Measurements from ENCODE around the gene ABCD3. TPM values are rescaled to one million over a fixed set of nuclear protein-coding genes. Genes with fewer than 3 reads are reported as not detected.

ABCD3 gene
- total and polyA plus RNA-seq, 2 donors (not counting 1 experiment from before 2014, with no cell fraction given), result 26.4 to 34.0 TPM

DNA sequence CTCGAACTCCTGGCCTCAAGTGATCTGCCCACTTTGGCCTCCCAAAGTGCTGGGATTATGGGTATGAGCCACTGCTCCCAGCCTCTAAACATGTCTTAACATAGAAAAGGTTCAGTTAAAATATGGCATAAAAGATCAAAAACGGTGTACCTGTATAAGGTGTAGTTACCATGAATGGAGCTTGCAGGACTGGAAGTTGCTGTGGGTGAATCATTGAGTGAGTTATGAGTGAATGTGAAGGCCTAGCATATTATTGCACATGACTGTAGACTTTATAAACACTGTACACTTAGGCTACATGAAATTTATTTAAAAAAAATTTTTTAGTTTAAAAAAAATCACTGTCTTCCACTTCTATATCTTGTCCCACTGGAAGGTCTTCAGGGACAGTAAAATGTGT, 15.7 kb downstream of the ABCD3 start:
- Histone ChIP-seq H4K20me1 (ENCODE audit: control insufficient read depth, extremely low read depth, insufficient read depth, low read length) (no peaks in the 10 kb centered on the region), H3K4me3 (replicated peaks in 1 of 4; ENCODE audit: control extremely low read depth in 1 of 4, insufficient read depth in 1 of 4, low read depth in 3 of 4, low read length in 4 of 4) (no peak overlapping the region), H3K36me3 (ENCODE audit: control insufficient read depth, insufficient read depth, low read length) (no peaks in the 10 kb centered on the region), H3K9ac (ENCODE audit: insufficient read depth, low read length) (no peak overlapping the region), H3K79me2 (ENCODE audit: control insufficient read depth, insufficient read depth, low read length) (peaks cover 2% of the 10 kb centered on the region), H2AFZ (ENCODE audit: low read length) (no peak overlapping the region), H3K27ac (ENCODE audit: insufficient read depth, low read length) (no peak overlapping the region), H3K4me2 (ENCODE audit: extremely low read depth, insufficient read depth, low read length) (no peak overlapping the region), H3K9me3 (ENCODE audit: control insufficient read depth, insufficient read depth, low read depth, low read length) (no peaks in the 10 kb centered on the region), H3K27me3 (ENCODE audit: control insufficient read depth, insufficient read depth, low read length) (no peaks in the 10 kb centered on the region), H3K4me1 (ENCODE audit: control insufficient read depth, extremely low read depth, insufficient read depth, low read length) (no peaks in the 10 kb centered on the region)
- no peak for DNase-seq (ENCODE audit: low read depth in 2 of 2)
- TF ChIP-seq EZH2 (IDR thresholded peaks at IDR 0.05; ENCODE audit: low read length, missing control alignments), result no peak
- TF ChIP-seq, protein P1, sequence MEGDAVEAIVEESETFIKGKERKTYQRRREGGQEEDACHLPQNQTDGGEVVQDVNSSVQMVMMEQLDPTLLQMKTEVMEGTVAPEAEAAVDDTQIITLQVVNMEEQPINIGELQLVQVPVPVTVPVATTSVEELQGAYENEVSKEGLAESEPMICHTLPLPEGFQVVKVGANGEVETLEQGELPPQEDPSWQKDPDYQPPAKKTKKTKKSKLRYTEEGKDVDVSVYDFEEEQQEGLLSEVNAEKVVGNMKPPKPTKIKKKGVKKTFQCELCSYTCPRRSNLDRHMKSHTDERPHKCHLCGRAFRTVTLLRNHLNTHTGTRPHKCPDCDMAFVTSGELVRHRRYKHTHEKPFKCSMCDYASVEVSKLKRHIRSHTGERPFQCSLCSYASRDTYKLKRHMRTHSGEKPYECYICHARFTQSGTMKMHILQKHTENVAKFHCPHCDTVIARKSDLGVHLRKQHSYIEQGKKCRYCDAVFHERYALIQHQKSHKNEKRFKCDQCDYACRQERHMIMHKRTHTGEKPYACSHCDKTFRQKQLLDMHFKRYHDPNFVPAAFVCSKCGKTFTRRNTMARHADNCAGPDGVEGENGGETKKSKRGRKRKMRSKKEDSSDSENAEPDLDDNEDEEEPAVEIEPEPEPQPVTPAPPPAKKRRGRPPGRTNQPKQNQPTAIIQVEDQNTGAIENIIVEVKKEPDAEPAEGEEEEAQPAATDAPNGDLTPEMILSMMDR (conservative IDR thresholded peaks at IDR 0.05 in 1 of 2, IDR thresholded peaks at IDR 0.05 in 1 of 2; ENCODE audit: low read depth in 1 of 2, low read length in 2 of 2), result no peak

DNA sequence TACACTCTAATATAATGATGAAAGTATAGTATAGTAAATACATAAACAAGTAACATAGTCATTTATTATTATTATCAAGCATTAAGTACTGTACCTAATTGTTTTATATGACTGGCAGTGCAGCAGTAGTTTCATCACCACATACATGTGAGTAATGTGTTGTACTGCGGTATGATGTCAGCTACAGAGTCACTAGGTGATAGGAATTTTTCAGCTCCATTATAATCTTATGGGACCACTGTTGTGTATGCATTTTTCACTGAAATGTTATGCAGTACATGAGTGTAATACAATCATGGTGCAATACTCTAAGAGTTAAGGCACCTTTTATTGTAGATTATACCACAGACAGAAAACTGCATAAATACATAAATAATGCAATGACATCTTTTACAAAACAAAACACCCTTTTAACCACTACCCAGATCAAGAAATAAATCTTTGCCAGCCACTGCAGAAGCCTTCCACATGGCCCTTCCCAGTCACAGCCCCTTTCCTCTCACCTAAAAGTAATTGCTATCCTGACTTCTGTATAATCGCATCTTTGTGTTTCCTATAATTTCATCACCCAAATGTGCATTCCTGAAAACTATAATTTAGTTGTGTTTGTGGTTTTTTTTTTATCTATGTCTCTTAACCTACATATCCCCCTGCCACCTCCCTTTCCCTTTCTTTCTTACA, 16.3 kb downstream of the ABCD3 start:
- no peak overlapping the region for H2AFZ ChIP-seq (ENCODE audit: low read length)
- H3K9me3 ChIP-seq (ENCODE audit: control insufficient read depth, insufficient read depth, low read depth, low read length), result no peaks in the 10 kb centered on the region
- DNase-seq (ENCODE audit: low read depth in 2 of 2), result peak; percentile 22 to 45
- no peak overlapping the region for H3K27ac ChIP-seq (ENCODE audit: insufficient read depth, low read length)
- no peaks in the 10 kb centered on the region for H3K79me2 ChIP-seq (ENCODE audit: control insufficient read depth, insufficient read depth, low read length)
- no peaks in the 10 kb centered on the region for H3K36me3 ChIP-seq (ENCODE audit: control insufficient read depth, insufficient read depth, low read length)
- no peak overlapping the region for H3K4me3 ChIP-seq (replicated peaks in 1 of 4; ENCODE audit: control extremely low read depth in 1 of 4, insufficient read depth in 1 of 4, low read depth in 3 of 4, low read length in 4 of 4)
- H3K27me3 ChIP-seq (ENCODE audit: control insufficient read depth, insufficient read depth, low read length), result no peaks in the 10 kb centered on the region
- H3K4me1 ChIP-seq (ENCODE audit: control insufficient read depth, extremely low read depth, insufficient read depth, low read length), result no peaks in the 10 kb centered on the region
- TF ChIP-seq, protein P1 (conservative IDR thresholded peaks at IDR 0.05 in 1 of 2, IDR thresholded peaks at IDR 0.05 in 1 of 2; ENCODE audit: low read depth in 1 of 2, low read length in 2 of 2), result no peak
- H3K4me2 ChIP-seq (ENCODE audit: extremely low read depth, insufficient read depth, low read length), result no peak overlapping the region
- H4K20me1 ChIP-seq (ENCODE audit: control insufficient read depth, extremely low read depth, insufficient read depth, low read length), result no peaks in the 10 kb centered on the region
- H3K9ac ChIP-seq (ENCODE audit: insufficient read depth, low read length), result no peak overlapping the region

GRCh38 chr1:94438692-94439276, 20.6 kb downstream of the ABCD3 start:
- Histone ChIP-seq H2AFZ (ENCODE audit: low read length) (no peak overlapping the region), H3K9ac (ENCODE audit: insufficient read depth, low read length) (no peak overlapping the region), H3K79me2 (ENCODE audit: control insufficient read depth, insufficient read depth, low read length) (peaks cover 2% of the 10 kb centered on the region), H4K20me1 (ENCODE audit: control insufficient read depth, extremely low read depth, insufficient read depth, low read length) (no peaks in the 10 kb centered on the region), H3K4me3 (replicated peaks in 1 of 4; ENCODE audit: control extremely low read depth in 1 of 4, insufficient read depth in 1 of 4, low read depth in 3 of 4, low read length in 4 of 4) (no peak overlapping the region), H3K27me3 (ENCODE audit: control insufficient read depth, insufficient read depth, low read length) (no peaks in the 10 kb centered on the region), H3K36me3 (ENCODE audit: control insufficient read depth, insufficient read depth, low read length) (no peaks in the 10 kb centered on the region), H3K4me1 (ENCODE audit: control insufficient read depth, extremely low read depth, insufficient read depth, low read length) (no peaks in the 10 kb centered on the region), H3K27ac (ENCODE audit: insufficient read depth, low read length) (no peak overlapping the region), H3K9me3 (ENCODE audit: control insufficient read depth, insufficient read depth, low read depth, low read length) (no peaks in the 10 kb centered on the region), H3K4me2 (ENCODE audit: extremely low read depth, insufficient read depth, low read length) (no peak overlapping the region)
- TF ChIP-seq EZH2 (IDR thresholded peaks at IDR 0.05; ENCODE audit: low read length, missing control alignments), result no peak
- TF ChIP-seq, protein P1 (conservative IDR thresholded peaks at IDR 0.05 in 1 of 2, IDR thresholded peaks at IDR 0.05 in 1 of 2; ENCODE audit: low read depth in 1 of 2, low read length in 2 of 2), result no peak
- DNase-seq (ENCODE audit: low read depth in 2 of 2), result peak in 1 of 2 donors; percentile 51

Data from fibroblast of lung (primary cell).